Peyer's patch (tissue), 4 donors: ENCODE measurements around the gene OR1K1.

ENCODE experiments used
- POLR2A ChIP-seq, 2 donors: fragments of 450-650 bp; IDR thresholded peaks; one replicate each; pipeline ENCODE4 v1.5.1; 2017; ENCODE audit warnings: antibody characterized with exemption in 2 of 2, mild to moderate bottlenecking in 2 of 2, moderate library complexity in 2 of 2
- TF ChIP-seq, protein P1 (sequence below), 6 experiments: fragments of 450-650 bp in 4 of 6; fragments of 200-600 bp in 2 of 6; sonication (generic) in 1 of 6; IDR thresholded peaks; one replicate each; pipeline ENCODE4 v1.5.1; 2017 to 2019; ENCODE audit warnings: antibody characterized with exemption in 6 of 6, mild to moderate bottlenecking in 3 of 6, moderate library complexity in 1 of 6

DNA sequence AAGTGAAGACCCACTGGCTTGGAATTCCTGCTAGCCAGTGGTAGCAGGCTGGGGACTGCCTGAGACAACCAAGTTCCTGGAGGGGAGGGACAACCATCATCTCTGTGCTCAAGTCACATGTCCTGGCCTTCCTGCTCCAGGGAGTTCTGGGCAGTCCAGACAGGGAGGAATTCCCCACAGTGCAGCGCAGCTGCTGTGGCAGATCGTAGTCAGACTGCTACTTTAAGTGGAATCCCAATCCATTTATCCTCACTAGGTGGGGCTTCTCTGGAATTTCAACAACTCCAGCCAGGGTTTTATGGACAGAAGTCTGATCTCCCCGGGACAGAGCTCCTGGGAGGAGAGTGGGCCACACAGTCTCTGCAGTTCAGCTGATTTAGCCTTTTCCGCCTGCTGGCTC is 32.1 kb upstream of the OR1K1 start:
- TF ChIP-seq POLR2A (IDR thresholded peaks at IDR 0.05) = no peak
- TF ChIP-seq, protein P1, sequence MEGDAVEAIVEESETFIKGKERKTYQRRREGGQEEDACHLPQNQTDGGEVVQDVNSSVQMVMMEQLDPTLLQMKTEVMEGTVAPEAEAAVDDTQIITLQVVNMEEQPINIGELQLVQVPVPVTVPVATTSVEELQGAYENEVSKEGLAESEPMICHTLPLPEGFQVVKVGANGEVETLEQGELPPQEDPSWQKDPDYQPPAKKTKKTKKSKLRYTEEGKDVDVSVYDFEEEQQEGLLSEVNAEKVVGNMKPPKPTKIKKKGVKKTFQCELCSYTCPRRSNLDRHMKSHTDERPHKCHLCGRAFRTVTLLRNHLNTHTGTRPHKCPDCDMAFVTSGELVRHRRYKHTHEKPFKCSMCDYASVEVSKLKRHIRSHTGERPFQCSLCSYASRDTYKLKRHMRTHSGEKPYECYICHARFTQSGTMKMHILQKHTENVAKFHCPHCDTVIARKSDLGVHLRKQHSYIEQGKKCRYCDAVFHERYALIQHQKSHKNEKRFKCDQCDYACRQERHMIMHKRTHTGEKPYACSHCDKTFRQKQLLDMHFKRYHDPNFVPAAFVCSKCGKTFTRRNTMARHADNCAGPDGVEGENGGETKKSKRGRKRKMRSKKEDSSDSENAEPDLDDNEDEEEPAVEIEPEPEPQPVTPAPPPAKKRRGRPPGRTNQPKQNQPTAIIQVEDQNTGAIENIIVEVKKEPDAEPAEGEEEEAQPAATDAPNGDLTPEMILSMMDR (IDR thresholded peaks at IDR 0.05) = no peak
